ENCODE measurements around the gene BET1L. TPM values are rescaled to one million over a fixed set of nuclear protein-coding genes. Genes with fewer than 3 reads are reported as not detected.

The BET1L gene
- total and polyA plus RNA-seq, 4 donors: 7.6 to 32.6 (median 23.4) TPM

DNA sequence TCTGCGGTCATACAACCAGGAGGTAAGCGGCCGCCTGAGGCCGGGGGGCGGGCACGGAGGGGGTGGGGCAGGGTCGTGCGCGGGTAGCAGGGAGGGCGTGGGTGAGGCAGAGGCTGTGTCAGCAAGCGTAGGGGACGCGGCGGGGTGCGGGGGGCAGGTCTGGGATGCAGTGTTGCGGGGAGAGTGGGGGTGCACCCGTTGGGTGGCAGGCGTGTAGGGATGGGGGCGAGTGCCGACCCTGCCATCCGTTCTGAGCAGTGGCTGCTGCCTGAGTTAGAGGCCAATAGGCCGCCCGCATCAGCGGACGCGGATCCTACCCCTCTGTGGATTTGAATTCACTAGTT lies 1.7 kb upstream of the BET1L start:
- DNase-seq (ENCODE audit: low spot score): no peak
- Histone ChIP-seq H3K9ac (ENCODE audit: low read depth in 1 of 2, low read length in 2 of 2) (peak overlapping the region in 1 of 2 donors; percentile 74), H3K4me3 (ENCODE audit: low read depth in 1 of 3, low read length in 3 of 3) (peak overlapping the region; percentile 84 to 93 (median 88)), H3K4me1 (ENCODE audit: control insufficient read depth in 4 of 4, insufficient read depth in 4 of 4, low read length in 3 of 4) (peaks cover 8 to 41% (median 28%) of the 10 kb centered on the region in 4 donors), H3K27me3 (ENCODE audit: control insufficient read depth in 4 of 4, insufficient read depth in 4 of 4, low read length in 3 of 4) (no peaks in the 10 kb centered on the region), H3K27ac (ENCODE audit: low read depth in 1 of 2, low read length in 2 of 2) (peak overlapping the region; percentile 92 to 99), H3K9me3 (ENCODE audit: control insufficient read depth in 4 of 4, low read length in 3 of 4) (no peaks in the 10 kb centered on the region), H3K36me3 (ENCODE audit: control insufficient read depth in 4 of 4, insufficient read depth in 3 of 4, low read depth in 1 of 4, low read length in 3 of 4) (peaks cover 9 to 53% (median 32%) of the 10 kb centered on the region in 4 donors)
- under 1% methylated on average over 26 of the region's 26 CpGs for WGBS
- no peak for TF ChIP-seq GABPA (IDR thresholded peaks at IDR 0.05 in 1 of 2, conservative IDR thresholded peaks at IDR 0.05 in 1 of 2)
- TF ChIP-seq RXRA (IDR thresholded peaks at IDR 0.05): no peak
- no peak for TF ChIP-seq FOXA1 (IDR thresholded peaks at IDR 0.05)
- TF ChIP-seq, protein P1, sequence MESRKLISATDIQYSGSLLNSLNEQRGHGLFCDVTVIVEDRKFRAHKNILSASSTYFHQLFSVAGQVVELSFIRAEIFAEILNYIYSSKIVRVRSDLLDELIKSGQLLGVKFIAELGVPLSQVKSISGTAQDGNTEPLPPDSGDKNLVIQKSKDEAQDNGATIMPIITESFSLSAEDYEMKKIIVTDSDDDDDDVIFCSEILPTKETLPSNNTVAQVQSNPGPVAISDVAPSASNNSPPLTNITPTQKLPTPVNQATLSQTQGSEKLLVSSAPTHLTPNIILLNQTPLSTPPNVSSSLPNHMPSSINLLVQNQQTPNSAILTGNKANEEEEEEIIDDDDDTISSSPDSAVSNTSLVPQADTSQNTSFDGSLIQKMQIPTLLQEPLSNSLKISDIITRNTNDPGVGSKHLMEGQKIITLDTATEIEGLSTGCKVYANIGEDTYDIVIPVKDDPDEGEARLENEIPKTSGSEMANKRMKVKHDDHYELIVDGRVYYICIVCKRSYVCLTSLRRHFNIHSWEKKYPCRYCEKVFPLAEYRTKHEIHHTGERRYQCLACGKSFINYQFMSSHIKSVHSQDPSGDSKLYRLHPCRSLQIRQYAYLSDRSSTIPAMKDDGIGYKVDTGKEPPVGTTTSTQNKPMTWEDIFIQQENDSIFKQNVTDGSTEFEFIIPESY (IDR thresholded peaks at IDR 0.05): no peak
- no peak for TF ChIP-seq HNF4A (conservative IDR thresholded peaks at IDR 0.05)
- no peak for TF ChIP-seq JUND (IDR thresholded peaks at IDR 0.05)
- TF ChIP-seq RAD21 (IDR thresholded peaks at IDR 0.05): no peak
- no peak for TF ChIP-seq TAF1 (conservative IDR thresholded peaks at IDR 0.05)
- TF ChIP-seq, protein P2, sequence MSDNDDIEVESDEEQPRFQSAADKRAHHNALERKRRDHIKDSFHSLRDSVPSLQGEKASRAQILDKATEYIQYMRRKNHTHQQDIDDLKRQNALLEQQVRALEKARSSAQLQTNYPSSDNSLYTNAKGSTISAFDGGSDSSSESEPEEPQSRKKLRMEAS (IDR thresholded peaks at IDR 0.05): no peak
- TF ChIP-seq HNF4G (IDR thresholded peaks at IDR 0.05): no peak
- TF ChIP-seq FOXA2 (IDR thresholded peaks at IDR 0.05): no peak
- TF ChIP-seq, protein P3, sequence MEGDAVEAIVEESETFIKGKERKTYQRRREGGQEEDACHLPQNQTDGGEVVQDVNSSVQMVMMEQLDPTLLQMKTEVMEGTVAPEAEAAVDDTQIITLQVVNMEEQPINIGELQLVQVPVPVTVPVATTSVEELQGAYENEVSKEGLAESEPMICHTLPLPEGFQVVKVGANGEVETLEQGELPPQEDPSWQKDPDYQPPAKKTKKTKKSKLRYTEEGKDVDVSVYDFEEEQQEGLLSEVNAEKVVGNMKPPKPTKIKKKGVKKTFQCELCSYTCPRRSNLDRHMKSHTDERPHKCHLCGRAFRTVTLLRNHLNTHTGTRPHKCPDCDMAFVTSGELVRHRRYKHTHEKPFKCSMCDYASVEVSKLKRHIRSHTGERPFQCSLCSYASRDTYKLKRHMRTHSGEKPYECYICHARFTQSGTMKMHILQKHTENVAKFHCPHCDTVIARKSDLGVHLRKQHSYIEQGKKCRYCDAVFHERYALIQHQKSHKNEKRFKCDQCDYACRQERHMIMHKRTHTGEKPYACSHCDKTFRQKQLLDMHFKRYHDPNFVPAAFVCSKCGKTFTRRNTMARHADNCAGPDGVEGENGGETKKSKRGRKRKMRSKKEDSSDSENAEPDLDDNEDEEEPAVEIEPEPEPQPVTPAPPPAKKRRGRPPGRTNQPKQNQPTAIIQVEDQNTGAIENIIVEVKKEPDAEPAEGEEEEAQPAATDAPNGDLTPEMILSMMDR (IDR thresholded peaks at IDR 0.05; ENCODE audit: low read depth, low read length, missing input control): no peak

DNA sequence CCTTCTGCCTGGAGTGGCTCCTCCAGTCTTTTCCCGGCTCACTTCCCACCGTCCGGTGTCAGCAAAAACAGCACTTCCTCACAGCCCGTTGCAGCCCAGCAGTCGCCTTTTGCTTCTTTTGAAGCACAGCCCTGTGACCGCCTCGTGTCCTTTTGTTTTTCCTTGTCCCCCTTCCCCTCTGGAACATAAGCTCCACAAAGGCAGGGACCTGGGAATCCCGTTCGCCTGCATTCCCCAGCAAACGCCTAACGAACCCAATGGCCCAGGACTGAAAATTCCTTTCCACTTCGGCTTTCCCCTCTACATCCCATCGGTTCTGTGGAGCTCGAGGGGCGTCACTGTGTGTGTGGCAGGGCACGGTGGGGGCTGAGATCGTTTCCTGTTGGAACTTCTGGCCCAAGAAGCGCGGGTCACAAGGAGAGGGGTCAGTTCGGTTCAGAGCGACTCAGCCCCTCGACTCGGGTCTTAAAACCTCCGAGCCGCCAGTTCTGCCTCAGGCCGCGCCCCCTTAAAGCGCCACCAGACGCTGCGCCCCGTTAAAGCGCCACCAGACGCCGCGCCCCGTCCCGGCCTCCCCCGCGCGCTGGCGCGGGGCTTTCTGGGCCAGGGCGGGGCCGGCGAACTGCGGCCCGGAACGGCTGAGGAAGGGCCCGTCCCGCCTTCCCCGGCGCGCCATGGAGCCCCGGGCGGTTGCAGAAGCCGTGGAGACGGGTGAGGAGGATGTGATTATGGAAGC lies 1.1 kb upstream of the BET1L start:
- peaks cover 9 to 53% (median 33%) of the 10 kb centered on the region in 4 donors for H3K36me3 ChIP-seq (ENCODE audit: control insufficient read depth in 4 of 4, insufficient read depth in 3 of 4, low read depth in 1 of 4, low read length in 3 of 4)
- no peaks in the 10 kb centered on the region for H3K9me3 ChIP-seq (ENCODE audit: control insufficient read depth in 4 of 4, low read length in 3 of 4)
- peak; percentile 84 for DNase-seq (ENCODE audit: low spot score)
- H3K4me3 ChIP-seq (ENCODE audit: low read depth in 1 of 3, low read length in 3 of 3): peak overlapping the region; percentile 84 to 93 (median 88)
- peaks cover 8 to 41% (median 28%) of the 10 kb centered on the region in 4 donors for H3K4me1 ChIP-seq (ENCODE audit: control insufficient read depth in 4 of 4, insufficient read depth in 4 of 4, low read length in 3 of 4)
- no peaks in the 10 kb centered on the region for H3K27me3 ChIP-seq (ENCODE audit: control insufficient read depth in 4 of 4, insufficient read depth in 4 of 4, low read length in 3 of 4)
- WGBS: under 1% methylated on average over 57 of the region's 57 CpGs
- H3K27ac ChIP-seq (ENCODE audit: low read depth in 1 of 2, low read length in 2 of 2): peak overlapping the region; percentile 92 to 99
- H3K9ac ChIP-seq (ENCODE audit: low read depth in 1 of 2, low read length in 2 of 2): peak overlapping the region; percentile 91 to 96
- TF ChIP-seq RXRA (IDR thresholded peaks at IDR 0.05) (no peak), JUND (IDR thresholded peaks at IDR 0.05) (no peak), SP1 (IDR thresholded peaks at IDR 0.05) (no peak), FOXA1 (IDR thresholded peaks at IDR 0.05) (no peak), RAD21 (IDR thresholded peaks at IDR 0.05) (peak in 1 of 2 donors; percentile 12), YY1 (IDR thresholded peaks at IDR 0.05) (no peak), TAF1 (conservative IDR thresholded peaks at IDR 0.05) (no peak), FOXA2 (IDR thresholded peaks at IDR 0.05) (no peak), EGR1 (IDR thresholded peaks at IDR 0.05; ENCODE audit: low read depth in 2 of 2) (peak in 1 of 2 donors; percentile 44), HNF4A (conservative IDR thresholded peaks at IDR 0.05) (no peak), GABPA (IDR thresholded peaks at IDR 0.05 in 1 of 2, conservative IDR thresholded peaks at IDR 0.05 in 1 of 2) (peak in 1 of 2 donors; percentile 78), HNF4G (IDR thresholded peaks at IDR 0.05) (no peak), NR2F2 (IDR thresholded peaks at IDR 0.05) (no peak)
- TF ChIP-seq, protein P4, sequence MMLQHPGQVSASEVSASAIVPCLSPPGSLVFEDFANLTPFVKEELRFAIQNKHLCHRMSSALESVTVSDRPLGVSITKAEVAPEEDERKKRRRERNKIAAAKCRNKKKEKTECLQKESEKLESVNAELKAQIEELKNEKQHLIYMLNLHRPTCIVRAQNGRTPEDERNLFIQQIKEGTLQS (IDR thresholded peaks at IDR 0.05): no peak
- TF ChIP-seq, protein P2 (IDR thresholded peaks at IDR 0.05): no peak
- TF ChIP-seq, protein P3 (IDR thresholded peaks at IDR 0.05; ENCODE audit: low read depth, low read length, missing input control): no peak
- TF ChIP-seq, protein P1 (IDR thresholded peaks at IDR 0.05): no peak
